GM12874 (cell line): ENCODE data around the gene ZNF575.

ENCODE experiments used
- CTCF ChIP-seq: IDR thresholded peaks from 2 replicates; pipeline ENCODE4 v1.5.1; 2011; ENCODE audit warnings: low read depth, mild to moderate bottlenecking, control low read depth, low read length, moderate library complexity; ENCODE audit not compliant: insufficient read depth

ZNF575 gene

GRCh38 chr19:43561139-43561970, 28.4 kb downstream of the ZNF575 start:
- no peak for TF ChIP-seq CTCF

- no peak for TF ChIP-seq CTCF
Observed at GRCh38 chr19:43562226-43562697, 29.3 kb downstream of the ZNF575 start.

GRCh38 chr19:43562698-43563241, 29.8 kb downstream of the ZNF575 start:
- no peak for TF ChIP-seq CTCF

- TF ChIP-seq CTCF = no peak
Observed at GRCh38 chr19:43563816-43564457, 30.9 kb downstream of the ZNF575 start.

GRCh38 chr19:43564800-43565199, 31.8 kb downstream of the ZNF575 start:
- no peak for TF ChIP-seq CTCF

GRCh38 chr19:43569657-43570056, 36.7 kb downstream of the ZNF575 start:
- no peak for TF ChIP-seq CTCF

GRCh38 chr19:43570174-43570791, 37.3 kb downstream of the ZNF575 start:
- no peak for TF ChIP-seq CTCF
